GM21423 (cell line): ENCODE data around the gene TMEM151A.

ENCODE experiments used
- ATAC-seq: cut with Tn5 transposase; IDR thresholded peaks from one replicate; pipeline ENCODE4 v1.9.1; 2021; ENCODE audit warnings: mild to moderate bottlenecking, moderate library complexity; ENCODE audit not compliant: unreplicated experiment

TMEM151A gene

DNA sequence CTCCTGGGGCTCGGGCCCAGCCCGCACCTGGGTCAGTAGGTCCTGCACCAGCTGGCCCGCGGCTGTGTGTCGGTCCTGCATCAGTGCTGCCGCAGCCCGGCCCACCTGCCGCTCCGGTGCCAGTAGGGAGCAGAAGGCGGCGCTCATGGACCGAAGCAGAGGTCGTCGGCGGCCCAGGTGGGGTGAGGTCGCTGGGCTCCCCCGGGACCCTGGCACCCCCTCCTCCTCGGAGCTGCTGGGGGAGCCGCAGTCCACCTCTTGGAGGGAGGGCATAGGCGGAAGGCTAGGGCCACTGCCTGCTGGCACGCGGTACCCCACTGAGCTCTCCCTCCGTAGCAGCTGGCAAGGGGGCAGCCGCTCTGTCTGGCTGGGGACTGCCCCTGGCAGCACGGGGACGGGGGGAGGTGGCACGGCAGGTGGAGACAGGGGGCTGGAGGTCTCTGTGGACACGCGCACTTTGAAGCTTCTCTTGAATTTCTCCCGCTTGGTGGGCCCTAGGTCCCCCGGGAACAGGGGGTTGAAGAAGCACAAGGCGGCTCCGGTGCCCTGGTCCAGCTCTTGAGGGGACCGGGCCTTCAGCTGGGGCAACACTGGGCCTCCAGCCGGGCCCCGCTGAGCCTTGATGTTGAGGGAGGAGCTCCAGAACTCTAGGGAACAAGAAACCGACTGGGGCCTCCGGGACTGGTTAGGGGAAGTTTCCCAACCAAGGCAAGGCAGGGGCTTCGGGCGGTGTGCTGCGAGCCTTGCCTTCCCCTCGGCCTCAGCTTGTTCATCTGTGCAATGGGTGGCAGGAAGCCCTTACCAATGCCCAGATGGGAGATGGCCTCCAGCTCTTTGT lies 43.1 kb downstream of the TMEM151A start:
- no peak for ATAC-seq

DNA sequence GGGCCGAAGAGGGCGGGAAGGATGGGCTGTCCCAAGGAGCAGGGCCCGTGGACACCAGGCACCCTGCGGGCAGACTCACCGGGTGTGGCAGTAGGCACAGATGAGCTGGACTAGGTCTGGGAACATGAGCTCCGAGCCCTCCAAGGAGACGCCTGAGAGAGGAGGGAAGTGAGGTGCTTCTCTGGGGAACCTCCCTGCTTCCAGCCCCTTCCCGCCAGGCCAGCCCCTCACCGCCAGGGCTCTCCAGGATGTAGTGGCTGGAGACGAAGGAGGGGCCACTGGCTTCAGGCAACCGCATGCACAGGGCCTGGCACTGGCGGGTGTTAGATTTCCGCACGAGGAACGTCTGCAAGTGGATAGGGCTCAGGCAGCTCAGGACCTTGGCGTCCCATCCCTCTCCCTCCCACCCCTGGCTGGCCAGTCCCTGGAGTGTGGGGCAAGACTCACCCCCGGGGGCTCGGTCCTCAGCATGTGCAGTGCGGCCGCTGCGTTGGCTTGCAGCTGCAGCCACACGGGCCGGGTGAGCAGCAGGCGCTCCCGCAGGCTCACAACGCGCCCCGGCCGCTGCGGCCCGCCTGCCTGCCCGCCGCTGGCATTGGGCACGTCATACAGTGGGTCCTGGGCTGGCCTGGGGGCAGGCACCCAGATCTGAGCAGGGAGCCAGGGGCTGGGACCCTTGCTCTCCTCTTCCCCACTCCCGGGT lies 44.0 kb downstream of the TMEM151A start:
- ATAC-seq: no peak

DNA sequence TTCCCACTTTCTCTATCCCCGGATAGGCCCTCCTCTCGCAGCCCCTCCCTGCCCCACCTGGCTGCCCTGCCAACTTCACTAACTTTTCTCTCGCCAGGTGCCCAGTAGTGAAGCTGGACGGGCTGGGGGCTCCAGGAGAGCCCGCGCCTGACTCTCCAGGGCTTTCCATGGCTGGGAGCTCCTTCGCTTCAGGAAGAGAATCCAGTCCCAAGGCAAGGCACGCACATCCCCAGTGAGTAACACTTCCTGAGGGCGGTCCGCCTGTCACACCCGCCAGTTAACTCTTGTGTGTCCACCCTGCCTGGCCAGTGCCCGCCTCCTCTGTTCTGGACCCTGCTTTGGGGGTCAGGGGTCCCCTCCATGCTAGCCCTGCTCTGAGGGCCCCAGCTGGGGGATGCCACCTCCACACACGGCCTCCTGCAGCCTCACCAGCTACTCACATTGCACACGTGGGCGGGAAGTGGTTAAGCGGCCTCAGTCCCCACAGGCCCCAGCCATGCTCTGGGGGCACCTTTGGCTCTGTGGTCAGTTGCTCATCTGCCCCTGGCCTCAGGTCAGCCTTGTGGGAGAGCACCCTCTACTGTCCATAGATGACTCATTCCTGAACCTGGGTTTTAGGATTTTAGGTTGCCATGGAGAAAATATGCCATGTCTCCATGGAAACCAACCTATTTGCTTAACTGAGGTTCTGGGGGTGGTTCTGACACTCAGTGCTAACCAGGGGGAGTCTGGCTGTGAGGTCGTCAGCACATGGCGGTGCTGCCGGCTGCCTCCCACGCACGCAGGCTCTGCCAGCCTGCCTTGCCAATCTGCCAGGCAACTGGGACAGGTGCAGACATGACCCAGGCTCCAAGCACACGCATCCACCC lies 44.8 kb downstream of the TMEM151A start, which contains the start of gene RIN1:
Gene RIN1 (minus strand): TSS at position 201 of the 869 bp plus-strand sequence. CDS start 32 bp downstream, at position 169.
- ATAC-seq: peak; percentile 66

DNA sequence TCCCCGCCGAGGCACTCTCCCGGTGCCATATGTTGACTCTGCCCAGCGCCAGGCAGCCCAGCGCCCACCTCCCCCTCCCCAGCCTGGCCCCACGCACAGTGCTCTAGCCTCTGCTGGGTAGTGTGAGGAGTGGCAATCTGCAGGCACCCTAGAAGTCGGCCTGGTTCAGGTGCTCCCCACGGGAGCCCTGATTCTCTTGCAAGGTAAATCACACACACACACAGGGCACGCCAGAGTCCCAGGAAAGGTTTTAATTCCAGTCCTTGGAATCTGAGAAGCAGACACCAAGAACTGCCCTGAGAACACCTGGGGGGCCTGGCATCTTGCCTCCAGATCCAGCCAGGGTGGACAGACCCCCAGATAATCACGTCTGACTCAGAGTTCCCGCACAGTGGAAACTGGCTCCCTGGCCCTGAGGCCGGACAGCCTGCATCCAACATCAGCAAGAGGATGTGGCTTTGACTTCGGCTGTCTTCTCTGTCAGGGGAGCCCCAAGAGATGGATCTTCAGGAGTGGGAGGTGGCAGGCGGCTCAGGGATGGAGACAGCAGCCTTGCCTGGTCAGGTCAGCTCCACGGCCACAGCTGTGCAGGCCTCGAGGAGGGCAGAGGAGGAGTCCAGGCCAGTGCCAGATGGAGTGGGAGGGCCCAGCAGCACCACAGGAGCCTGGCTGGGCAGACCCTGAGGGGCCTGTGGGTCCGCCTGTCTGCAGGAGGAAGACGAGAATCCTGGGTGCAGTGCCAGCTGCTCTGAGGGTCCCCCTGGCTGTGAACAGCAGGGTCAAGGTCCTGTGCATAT lies 45.6 kb downstream of the TMEM151A start:
- no peak for ATAC-seq

DNA sequence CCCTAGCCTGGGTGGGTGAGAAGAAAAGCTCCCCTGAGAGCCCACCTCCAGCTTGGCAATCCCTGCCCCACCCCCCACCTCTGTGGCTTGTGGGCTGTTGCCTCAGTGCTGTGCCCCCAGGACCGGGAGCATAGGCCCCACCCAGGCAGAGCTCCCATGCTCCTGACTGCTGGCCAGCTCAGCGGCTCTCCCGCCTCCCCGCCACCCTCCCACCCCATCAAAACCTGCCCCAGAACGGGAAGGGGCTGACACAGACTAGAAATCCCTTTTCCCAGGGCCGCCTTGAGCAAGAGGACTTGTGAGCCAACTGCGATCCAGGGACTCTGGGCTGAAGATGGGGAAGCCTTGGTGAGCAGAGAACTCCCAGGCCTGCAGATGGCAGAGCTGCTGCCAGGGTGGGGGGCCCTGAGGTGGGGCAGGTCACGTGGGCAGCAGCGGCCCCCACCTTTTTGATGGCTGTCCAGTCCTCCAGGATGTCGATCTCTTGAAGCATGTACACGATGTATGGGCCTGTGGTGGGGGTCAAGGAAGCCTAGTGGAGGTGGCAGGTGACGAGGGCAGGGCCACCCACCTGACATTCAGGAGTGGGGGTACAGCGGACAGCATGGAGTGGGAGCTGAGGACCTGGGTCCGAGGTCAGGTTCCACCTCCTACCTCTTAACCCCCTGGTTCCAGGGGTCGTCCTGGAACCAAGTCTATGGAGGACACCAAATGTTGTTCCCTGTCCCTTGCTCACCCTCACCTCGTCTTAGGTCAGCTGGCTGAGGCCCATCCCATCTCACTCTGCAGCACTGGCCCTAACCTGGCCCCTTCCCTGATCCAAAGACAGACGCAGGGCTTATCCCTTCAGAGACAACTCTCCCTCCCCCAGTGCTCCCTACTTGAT lies 46.8 kb downstream of the TMEM151A start:
- ATAC-seq: no peak

DNA sequence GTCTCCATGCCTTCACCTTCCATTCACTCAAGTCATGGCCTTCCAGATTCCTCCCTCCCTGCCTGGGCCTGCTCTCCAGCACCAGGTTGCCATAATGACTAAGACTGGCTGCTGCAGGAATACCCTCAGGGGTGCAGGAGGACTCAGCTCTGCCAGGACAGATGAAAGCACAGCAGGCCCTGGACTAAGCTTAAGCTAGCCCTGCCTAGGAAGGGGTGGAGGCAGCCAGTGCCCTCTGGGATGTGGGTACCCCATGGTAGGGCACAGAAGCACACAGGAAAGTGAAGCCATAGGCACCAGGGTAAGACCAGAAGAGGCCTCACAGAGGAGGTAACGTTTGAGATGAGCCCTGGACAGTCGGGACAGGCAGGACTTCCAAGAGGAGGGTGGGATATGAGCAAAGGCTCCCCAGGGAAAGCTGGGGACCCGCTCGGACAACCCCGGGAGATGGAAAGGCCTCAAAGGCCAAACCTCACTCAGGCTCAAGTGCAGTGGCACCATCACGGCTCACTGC lies 47.5 kb downstream of the TMEM151A start:
- no peak for ATAC-seq

DNA sequence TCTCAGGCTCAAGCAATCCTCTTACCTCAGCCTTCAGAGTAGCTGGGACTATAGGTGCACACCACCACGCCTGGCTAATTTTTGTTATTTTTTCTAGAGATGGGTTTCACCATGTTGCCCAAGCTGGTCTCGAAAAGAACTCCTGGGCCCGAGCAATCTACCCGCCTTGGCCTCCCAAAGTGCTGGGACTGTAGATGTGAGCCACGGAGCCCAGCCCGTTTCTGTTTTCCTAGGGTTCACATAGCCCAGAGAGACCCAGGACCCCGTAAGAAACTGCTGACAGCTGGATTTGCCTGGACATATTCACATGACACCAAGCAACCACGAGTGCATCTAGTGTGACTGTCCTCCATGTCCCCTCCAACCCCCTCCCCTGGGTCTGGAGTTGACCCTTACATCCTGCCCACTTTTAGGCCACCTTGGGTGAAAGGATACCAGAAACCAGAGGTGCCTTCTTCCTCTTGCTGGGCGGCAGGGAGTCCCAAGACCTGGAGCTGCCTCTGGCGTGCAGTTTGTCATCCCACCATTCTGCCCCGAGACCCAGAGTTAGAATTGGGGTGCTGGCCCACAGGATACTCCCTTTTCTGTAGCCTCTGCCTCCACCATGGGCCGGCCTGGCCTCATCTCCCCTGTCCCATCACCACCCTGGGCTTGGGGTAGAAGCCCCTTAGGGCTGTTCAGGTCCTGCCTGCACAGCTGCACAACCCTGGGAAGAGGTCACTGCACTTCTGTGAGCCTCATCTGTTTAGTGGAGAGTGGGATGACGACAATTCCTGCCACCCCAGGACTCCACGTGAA lies 48.2 kb downstream of the TMEM151A start:
- no peak for ATAC-seq

DNA sequence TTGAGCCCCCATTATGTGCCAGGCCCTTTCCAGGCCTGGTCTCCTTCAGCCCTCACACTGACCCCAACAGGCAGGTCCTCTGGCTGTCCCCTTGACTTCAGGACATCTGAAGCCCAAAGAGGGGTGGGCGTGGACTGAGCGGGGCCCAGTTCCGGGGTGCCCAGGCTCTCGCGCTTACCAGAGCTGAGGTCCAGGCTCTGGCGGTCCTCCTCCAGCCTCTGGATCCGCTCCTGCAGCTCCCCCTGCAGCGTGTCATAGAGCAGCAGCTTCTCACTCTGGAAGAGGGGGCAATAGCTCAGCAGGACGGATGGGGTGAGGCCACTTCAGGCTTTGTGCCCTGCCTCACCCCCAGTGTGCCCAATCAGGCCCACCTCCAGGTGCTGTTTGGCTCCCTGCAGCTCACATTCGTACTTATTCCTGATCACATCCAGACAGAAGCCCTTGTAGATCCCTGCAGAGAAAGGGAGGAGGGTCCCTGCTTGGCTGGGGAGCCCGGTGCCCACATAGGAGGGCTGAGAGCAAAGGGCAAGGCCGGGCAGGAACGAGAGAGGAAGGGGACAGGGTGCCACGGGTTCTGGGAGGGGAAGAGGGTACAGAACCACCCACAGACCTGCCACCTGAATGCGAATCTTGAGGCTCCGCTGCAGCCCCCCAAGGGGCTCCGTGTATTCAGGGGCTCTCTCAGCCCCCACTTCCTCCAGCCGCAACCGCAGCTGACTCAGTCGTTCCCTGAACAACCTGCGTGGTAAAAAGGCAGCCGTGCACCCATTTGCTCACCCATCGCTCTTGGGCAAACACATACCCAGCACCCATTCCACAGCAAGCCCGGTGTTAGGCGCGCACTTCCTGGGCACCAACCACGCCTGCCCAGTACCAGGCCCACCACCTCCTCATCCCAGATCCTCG lies 49.2 kb downstream of the TMEM151A start:
- ATAC-seq: no peak

DNA sequence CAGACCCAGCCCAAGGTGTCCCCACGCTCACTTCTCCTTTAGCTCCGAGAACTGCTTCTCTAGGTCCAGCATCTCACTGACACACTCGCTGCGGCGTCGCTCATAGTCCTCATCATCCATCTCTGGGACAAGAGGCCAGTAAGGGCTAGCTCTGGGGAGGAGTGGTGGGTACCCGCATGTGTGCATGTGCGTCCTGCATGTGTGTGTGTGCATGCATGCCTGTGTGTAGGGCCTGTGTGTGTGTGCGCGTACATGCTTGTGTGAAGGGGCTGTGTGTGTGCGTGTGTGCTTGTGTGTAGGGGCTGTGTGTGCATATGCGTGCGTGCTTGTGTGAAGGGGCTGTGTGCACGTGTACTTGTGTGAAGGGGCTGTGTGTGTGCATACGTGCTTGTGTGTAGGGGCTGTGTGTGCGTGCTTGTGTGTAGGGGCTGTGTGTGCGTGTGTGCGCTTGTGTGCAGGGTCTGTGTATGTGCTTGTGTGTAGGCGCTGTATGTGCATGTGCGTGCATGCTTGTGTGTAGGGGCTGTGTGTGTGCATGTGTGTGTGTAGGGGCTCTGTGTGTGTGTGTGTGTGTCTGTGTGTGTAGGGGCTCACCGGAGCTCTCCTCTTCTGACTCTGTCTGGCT lies 49.9 kb downstream of the TMEM151A start:
- ATAC-seq: no peak

DNA sequence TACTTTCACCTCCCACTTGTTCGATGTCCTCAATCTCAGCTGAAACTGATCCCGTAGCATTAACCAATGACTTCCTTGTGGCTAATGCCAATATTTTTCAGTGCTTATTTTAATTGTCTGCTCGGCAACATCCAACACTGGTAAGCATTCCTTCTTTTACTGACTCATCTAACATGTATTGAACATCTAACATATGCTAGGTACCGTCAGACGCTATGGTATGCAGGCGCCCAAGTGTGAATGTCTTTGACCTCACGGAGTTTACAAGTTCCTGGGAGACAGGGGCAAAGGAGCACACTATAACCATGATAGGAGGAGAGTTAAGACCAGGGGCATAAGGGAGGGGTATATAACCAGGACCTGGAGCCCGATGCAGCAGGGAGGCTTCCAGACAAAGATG lies 51.5 kb downstream of the TMEM151A start:
- ATAC-seq: no peak

DNA sequence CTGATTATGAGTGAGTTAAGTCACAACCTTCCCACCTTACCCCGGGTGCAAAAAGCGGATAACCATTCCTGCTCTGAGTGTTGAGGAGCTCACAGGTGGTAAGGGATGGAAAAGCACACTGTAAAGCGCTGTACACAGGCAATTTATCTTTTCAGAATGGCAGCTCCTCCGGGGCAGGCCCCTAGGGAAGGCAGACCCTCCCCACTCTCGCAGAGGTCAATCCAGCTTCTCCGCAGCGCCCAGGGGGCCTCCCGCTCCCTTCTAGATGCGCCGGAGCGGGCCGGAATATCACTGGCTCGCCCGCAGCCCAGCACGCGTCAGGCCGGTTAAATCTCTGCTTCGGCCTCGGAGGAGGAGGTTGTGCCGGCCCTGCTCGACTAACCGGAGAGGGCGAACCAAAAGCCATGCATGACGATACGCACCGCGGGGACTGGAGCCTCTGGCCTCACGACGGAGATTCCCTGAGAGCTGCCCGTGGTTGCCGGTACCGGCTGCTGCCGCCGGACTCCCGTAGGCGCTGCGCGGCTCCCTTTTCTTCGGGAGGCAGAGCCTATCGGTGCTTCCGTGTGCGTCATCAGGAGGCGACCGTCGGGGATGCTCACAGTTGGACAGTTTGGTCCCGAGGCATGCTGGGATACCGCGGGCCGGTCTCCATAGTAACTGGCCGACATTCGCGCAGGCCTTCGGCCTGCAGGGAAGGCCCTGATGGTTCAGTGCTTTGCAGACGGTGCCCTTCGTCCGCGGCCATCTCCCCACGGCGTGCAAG lies 53.0 kb downstream of the TMEM151A start, which contains the start of gene BRMS1:
Gene BRMS1 (minus strand): TSS at position 555 of the 766 bp plus-strand sequence. CDS start 2,870 bp downstream, outside the sequence.
- ATAC-seq: peak; percentile 69

DNA sequence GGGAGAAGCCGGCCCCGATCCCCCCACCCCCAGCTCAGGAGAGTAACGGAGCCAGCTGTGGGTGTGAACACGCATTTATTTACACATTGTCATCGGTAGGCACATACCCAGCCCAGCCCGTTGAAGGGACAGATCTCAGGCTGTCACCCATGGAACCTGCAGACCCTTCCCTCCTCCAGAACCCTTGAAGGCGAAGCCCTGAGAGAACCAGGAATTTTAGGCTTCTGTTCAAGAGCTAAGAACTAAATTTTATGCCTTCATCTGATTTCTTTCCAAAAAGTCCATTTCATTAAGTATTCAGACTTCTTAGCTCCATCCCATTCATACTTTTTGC lies 53.6 kb downstream of the TMEM151A start:
- ATAC-seq: no peak
